Kidney tubule cell (primary cell): ENCODE data around the gene DRC3.
A peak's percentile ranks its signal among the peaks of the same experiment; 100 is the strongest.

ENCODE experiments used
- DNase-seq: peaks from one replicate; pipeline ENCODE4 v3.0.0-alpha.2; 2018; ENCODE audit warnings: low spot score

The DRC3 gene

GRCh38 chr17:18025241-18025944 lies 52.7 kb downstream of the DRC3 start:
- DNase-seq, result peak; percentile 53

GRCh38 chr17:18025945-18026776 lies 53.5 kb downstream of the DRC3 start:
- DNase-seq, result peak; percentile 19

GRCh38 chr17:18027280-18027679 lies 54.6 kb downstream of the DRC3 start:
- DNase-seq, result no peak

- no peak for DNase-seq
Observed at GRCh38 chr17:18028114-18028951, 55.7 kb downstream of the DRC3 start.

- no peak for DNase-seq
Observed at GRCh38 chr17:18028952-18029540, 56.4 kb downstream of the DRC3 start.

- peak; percentile 81 for DNase-seq
Observed at GRCh38 chr17:18031955-18032354, 59.3 kb downstream of the DRC3 start.

GRCh38 chr17:18033442-18034099 lies 60.9 kb downstream of the DRC3 start:
- DNase-seq, result peak; percentile 86

GRCh38 chr17:18035704-18036103 lies 63.0 kb downstream of the DRC3 start:
- DNase-seq, result no peak

- no peak for DNase-seq
Observed at GRCh38 chr17:18037486-18037885, 64.8 kb downstream of the DRC3 start.

- DNase-seq, result peak; percentile 53
Observed at GRCh38 chr17:18038149-18038850, 65.6 kb downstream of the DRC3 start.

- peak; percentile 99 for DNase-seq
Observed at GRCh38 chr17:18038861-18039534, 66.3 kb downstream of the DRC3 start, which contains the start of the genes ATPAF2 and GID4. TSS of gene ATPAF2 (minus strand) at chr17:18039168. CDS start at chr17:18039013, 155 bp downstream. TSS of gene GID4 (plus strand) at chr17:18039408. CDS start at chr17:18039465, 57 bp downstream.

- DNase-seq, result peak; percentile 41
Observed at GRCh38 chr17:18039535-18040260, 67.0 kb downstream of the DRC3 start.

- peak; percentile 23 for DNase-seq
Observed at GRCh38 chr17:18040261-18040858, 67.7 kb downstream of the DRC3 start.

GRCh38 chr17:18041776-18042175 lies 69.1 kb downstream of the DRC3 start:
- peak; percentile 54 for DNase-seq

GRCh38 chr17:18042983-18043382 lies 70.3 kb downstream of the DRC3 start:
- DNase-seq, result no peak

GRCh38 chr17:18043491-18043890 lies 70.8 kb downstream of the DRC3 start:
- DNase-seq, result peak; percentile 17

GRCh38 chr17:18044609-18045008 lies 71.9 kb downstream of the DRC3 start:
- no peak for DNase-seq

GRCh38 chr17:18045691-18046350 lies 73.2 kb downstream of the DRC3 start:
- DNase-seq, result peak; percentile 51
